ENCODE data around the gene RFX8. TPM values are rescaled to one million over a fixed set of nuclear protein-coding genes. Genes with fewer than 3 reads are reported as not detected.

RFX8 gene
- total and polyA plus RNA-seq, 10 of the 15 experiments (the other 5 are each of a cell fraction or from before 2014, with no cell fraction given), result 0.19 TPM; not detected in 9

DNA sequence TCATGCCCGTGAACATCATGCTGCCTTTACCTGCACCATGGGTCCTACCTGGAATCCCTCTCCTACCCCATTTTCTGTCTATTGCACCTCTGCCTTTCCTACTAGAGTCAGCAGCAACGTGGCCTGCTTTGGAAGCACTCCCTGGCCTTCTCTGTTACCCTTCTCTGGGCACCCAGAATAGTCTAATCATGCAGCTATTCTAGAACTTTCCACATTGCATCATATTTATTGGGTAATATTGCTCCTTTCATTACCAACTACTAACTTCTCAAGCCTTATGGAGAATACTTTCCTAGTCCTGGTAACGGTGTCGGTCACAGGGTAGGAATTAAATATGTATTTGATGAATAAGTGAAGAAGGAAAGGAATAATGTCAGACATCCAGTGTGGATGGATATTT, 54.3 kb downstream of the RFX8 start:
- POLR2A ChIA-PET, result no interaction called here
- intact Hi-C loops (cut with micrococcal nuclease; ENCODE audit: unreplicated experiment), result no loop called here
- SMC1A ChIA-PET (ENCODE audit: uncharacterized antibody, unreplicated experiment), result interaction anchor here (1.2 to 2.2 kb wide), 4 partner anchors 305 to 430 kb away, joined by 3 to 8 read pairs (median 4); no protein-coding TSS in a partner anchor
- BruUV-seq (replicated peaks), result no TSS peak
- ATAC-seq (no peak), DNase-seq (ENCODE audit: low read depth, low spot score) (no peak), FAIRE-seq (no peak)
- Histone ChIP-seq H3K9me3 (replicated peaks; ENCODE audit: control insufficient read depth, insufficient read depth, low read length) (no peaks in the 10 kb centered on the region), H3K9ac (ENCODE audit: control insufficient read depth, insufficient read depth, low read length) (no peak overlapping the region), H3K4me3 (no peak overlapping the region), H3K27ac (ENCODE audit: control insufficient read depth, insufficient read depth) (no peak overlapping the region), H4K20me1 (ENCODE audit: control insufficient read depth, insufficient read depth) (no peaks in the 10 kb centered on the region), H3K4me2 (ENCODE audit: control insufficient read depth, insufficient read depth) (no peak overlapping the region), H2AFZ (ENCODE audit: control insufficient read depth, low read depth, low read length) (no peak overlapping the region), H3K79me2 (ENCODE audit: control insufficient read depth, insufficient read depth, low read length) (no peaks in the 10 kb centered on the region), H3K36me3 (ENCODE audit: control insufficient read depth in 2 of 2, insufficient read depth in 2 of 2, low read length in 1 of 2) (no peaks in the 10 kb centered on the region), H3K4me1 (ENCODE audit: control insufficient read depth, insufficient read depth, low read length) (no peaks in the 10 kb centered on the region), H3K27me3 (replicated peaks in 1 of 2; ENCODE audit: control insufficient read depth in 2 of 2, insufficient read depth in 2 of 2, low read length in 1 of 2) (no peaks in the 10 kb centered on the region; a peak in 2 of 4 replicates)
- CTCF ChIA-PET, result interaction anchor here (1.0 to 6.9 kb wide), 5 partner anchors 79 to 820 kb away, joined by 4 to 76 read pairs (median 34); no protein-coding TSS in a partner anchor
- TF ChIP-seq BACH1 (IDR thresholded peaks at IDR 0.05; ENCODE audit: borderline replicate concordance) (no peak), HCFC1 (IDR thresholded peaks at IDR 0.05; ENCODE audit: low read length) (no peak), MTA2 (IDR thresholded peaks at IDR 0.05; ENCODE audit: low read depth) (no peak), STAT1 (conservative IDR thresholded peaks at IDR 0.05) (no peak), TCF7 (IDR thresholded peaks at IDR 0.05; ENCODE audit: borderline replicate concordance) (no peak), LARP7 (IDR thresholded peaks at IDR 0.05) (no peak), PML (IDR thresholded peaks at IDR 0.05; ENCODE audit: low read length) (no peak), BRCA1 (IDR thresholded peaks at IDR 0.05; ENCODE audit: low read depth, low read length) (no peak)
- TF ChIP-seq, protein P1, sequence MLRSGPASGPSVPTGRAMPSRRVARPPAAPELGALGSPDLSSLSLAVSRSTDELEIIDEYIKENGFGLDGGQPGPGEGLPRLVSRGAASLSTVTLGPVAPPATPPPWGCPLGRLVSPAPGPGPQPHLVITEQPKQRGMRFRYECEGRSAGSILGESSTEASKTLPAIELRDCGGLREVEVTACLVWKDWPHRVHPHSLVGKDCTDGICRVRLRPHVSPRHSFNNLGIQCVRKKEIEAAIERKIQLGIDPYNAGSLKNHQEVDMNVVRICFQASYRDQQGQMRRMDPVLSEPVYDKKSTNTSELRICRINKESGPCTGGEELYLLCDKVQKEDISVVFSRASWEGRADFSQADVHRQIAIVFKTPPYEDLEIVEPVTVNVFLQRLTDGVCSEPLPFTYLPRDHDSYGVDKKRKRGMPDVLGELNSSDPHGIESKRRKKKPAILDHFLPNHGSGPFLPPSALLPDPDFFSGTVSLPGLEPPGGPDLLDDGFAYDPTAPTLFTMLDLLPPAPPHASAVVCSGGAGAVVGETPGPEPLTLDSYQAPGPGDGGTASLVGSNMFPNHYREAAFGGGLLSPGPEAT (IDR thresholded peaks at IDR 0.05; ENCODE audit: low read depth), result no peak
- in situ Hi-C loops (cut with MboI), result loop anchor here (25.0 kb wide), 1 partner anchor 1042 kb away; the partner anchor contains the start of gene SLC9A4
- 45% methylated on average over 4 of the region's 4 CpGs for WGBS (ENCODE audit: insufficient coverage, insufficient replicate concordance, low lambda C conversion rate, missing lambda C conversion rate)
- RAD21 ChIA-PET (ENCODE audit: unreplicated experiment), result no interaction called here

Measured in GM12878 (cell line).